ENCODE results near the gene TNS1.

TNS1 gene

GRCh38 chr2:217903142-217903858 lies 99.5 kb downstream of the TNS1 start:
- no peak overlapping the region for H3K4me3 ChIP-seq (ENCODE audit: low read depth, low read length)
- DNase-seq (ENCODE audit: low read depth) = no peak
- no peak for TF ChIP-seq CTCF (IDR thresholded peaks at IDR 0.05; ENCODE audit: low read depth, low read length, missing control alignments)

- no peak for TF ChIP-seq CTCF (IDR thresholded peaks at IDR 0.05; ENCODE audit: low read depth, low read length, missing control alignments)
- no peak overlapping the region for H3K4me3 ChIP-seq (ENCODE audit: low read depth, low read length)
- no peak for DNase-seq (ENCODE audit: low read depth)
Measured at GRCh38 chr2:217902379-217903141, 100.2 kb downstream of the TNS1 start.

DNA sequence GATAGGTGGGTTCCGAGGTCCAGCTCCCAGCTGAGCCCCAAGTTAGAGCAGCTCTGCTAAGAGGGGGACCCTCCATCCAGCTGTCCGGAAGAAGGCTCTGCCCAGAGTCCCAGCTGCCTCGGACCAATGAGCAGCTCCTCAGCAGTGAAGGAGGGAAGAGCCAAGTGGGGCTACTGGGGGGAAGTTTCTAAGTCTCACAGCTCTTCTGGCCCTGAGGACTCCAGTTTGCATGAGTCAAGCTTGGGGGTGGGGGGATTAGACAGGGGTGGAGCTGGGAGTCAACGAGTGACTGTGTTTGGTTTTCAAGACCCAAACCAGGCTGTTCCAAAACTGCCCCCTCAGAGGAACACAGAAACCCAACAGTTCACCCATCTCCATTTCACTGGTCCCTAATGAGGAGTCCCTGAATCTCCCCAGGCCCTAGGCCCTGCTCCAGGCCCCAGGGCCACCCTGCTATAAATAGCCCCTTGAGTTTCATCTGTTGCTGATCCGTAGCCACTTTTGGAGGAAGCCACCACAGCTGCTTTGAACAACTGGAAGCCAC lies 100.9 kb downstream of the TNS1 start:
- H3K4me3 ChIP-seq (ENCODE audit: low read depth, low read length) = no peak overlapping the region
- no peak for TF ChIP-seq CTCF (IDR thresholded peaks at IDR 0.05; ENCODE audit: low read depth, low read length, missing control alignments)
- DNase-seq (ENCODE audit: low read depth) = no peak

DNA sequence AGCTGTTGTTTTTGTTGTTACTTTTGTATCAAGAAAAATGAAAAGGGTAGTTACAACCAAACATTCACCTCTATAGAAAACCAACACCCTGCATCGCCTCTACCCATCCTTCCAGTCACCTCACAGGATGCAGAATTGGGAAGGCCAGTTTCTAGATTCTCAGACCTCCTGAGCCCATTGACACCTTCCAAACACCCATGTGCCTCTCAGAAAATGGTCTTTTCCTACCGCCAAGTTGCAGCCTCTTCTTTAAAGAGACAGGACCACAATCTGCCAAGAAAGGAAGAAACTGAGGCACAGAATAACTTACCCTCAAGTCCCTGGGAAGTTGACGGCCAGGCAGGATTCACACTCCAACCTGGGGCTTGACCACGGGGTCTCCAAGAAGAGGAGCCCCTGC lies 101.4 kb downstream of the TNS1 start:
- TF ChIP-seq CTCF (IDR thresholded peaks at IDR 0.05; ENCODE audit: low read depth, low read length, missing control alignments) = no peak
- H3K4me3 ChIP-seq (ENCODE audit: low read depth, low read length) = no peak overlapping the region
- DNase-seq (ENCODE audit: low read depth) = no peak

GRCh38 chr2:217900780-217901360 lies 101.9 kb downstream of the TNS1 start:
- H3K4me3 ChIP-seq (ENCODE audit: low read depth, low read length) = no peak overlapping the region
- TF ChIP-seq CTCF (IDR thresholded peaks at IDR 0.05; ENCODE audit: low read depth, low read length, missing control alignments) = no peak
- no peak for DNase-seq (ENCODE audit: low read depth)

DNA sequence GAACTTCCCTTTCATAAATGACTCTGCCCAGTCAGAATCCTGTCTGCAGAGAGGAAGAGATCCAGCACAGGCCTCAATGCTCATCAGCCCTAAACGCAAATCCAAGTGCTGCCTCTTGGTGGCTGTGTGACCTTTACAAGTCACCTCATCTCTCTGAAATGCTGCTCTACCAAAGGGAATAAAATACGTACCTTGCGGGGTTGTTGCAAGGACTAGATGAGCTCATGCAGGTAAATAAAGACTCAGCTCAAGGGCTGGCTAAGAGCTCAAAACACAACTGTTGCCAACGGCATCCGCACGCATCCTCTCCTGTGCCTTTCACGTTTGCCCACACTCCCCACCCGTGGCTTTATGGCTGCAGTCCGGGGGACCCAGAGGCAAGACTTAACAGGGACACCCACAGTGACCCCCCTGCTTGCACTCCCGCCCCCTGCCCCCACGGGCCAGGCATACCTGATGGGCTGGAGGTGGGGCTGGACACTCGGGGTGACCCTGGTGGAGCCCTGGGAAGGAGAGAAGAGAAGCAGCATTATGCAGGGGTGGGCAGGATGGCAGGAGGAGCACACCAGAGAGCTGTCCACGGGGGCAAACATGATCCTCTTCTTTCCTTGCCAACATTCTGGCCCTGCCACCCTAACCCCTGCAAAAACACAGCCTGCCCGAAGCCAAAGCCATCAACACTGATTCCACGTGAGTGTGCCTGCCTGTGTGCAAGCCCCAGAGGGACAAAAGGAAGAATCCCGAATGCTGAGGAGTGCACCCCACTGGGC lies 102.6 kb downstream of the TNS1 start:
- no peak overlapping the region for H3K4me3 ChIP-seq (ENCODE audit: low read depth, low read length)
- no peak for TF ChIP-seq CTCF (IDR thresholded peaks at IDR 0.05; ENCODE audit: low read depth, low read length, missing control alignments)
- DNase-seq (ENCODE audit: low read depth) = no peak

All from GM12864 (cell line).